Measurements from ENCODE around the gene RIOK1. TPM values are rescaled to one million over a fixed set of nuclear protein-coding genes. Genes with fewer than 3 reads are reported as not detected.
"Not testable (repeated sequence)": the region's sequence is repeated elsewhere in the genome, so short reads cannot be mapped to it uniquely, and the experiment has no call there.

RIOK1 gene
- total RNA-seq: 24.1 to 25.6 TPM (median 24.5 TPM) in 3 replicates

GRCh38 chr6:7389451-7390225 is at the start of gene RIOK1, which contains the start of gene CAGE1:
RIOK1 (plus strand) TSS chr6:7389808; CDS start chr6:7390003, 195 bp downstream.
CAGE1 (minus strand) TSS chr6:7389742; CDS start chr6:7387173, 2,569 bp downstream.
- peaks cover 34% of the 10 kb centered on the region for H3K4me1 Mint-ChIP-seq
- H3K27ac Mint-ChIP-seq: peak within 1 kb of the TSS; percentile 99
- peak; percentile 82 to 92 for DNase-seq (ENCODE audit: low spot score in 2 of 2, unreplicated experiment in 2 of 2)
- H3K4me3 Mint-ChIP-seq: peak within 1 kb of the TSS; percentile 86
- no peaks in the 10 kb centered on the region for H3K27me3 Mint-ChIP-seq (ENCODE audit: low read depth)
- H3K9me3 Mint-ChIP-seq: no peaks in the 10 kb centered on the region
- peaks cover 3% of the 10 kb centered on the region for H3K36me3 Mint-ChIP-seq
- TF ChIP-seq CTCF (IDR thresholded peaks at IDR 0.05; ENCODE audit: unreplicated experiment): no peak

GRCh38 chr6:7341271-7341670 is 48.3 kb upstream of the RIOK1 start:
- TF ChIP-seq CTCF (IDR thresholded peaks at IDR 0.05; ENCODE audit: unreplicated experiment): no peak
- H3K4me1 Mint-ChIP-seq: no peaks in the 10 kb centered on the region

GRCh38 chr6:7341989-7342742 is 47.4 kb upstream of the RIOK1 start:
- no peak for TF ChIP-seq CTCF (IDR thresholded peaks at IDR 0.05; ENCODE audit: unreplicated experiment)
- Mint-ChIP-seq H3K27me3 (ENCODE audit: low read depth) (no peaks in the 10 kb centered on the region), H3K27ac (no peak overlapping the region), H3K4me3 (no peak overlapping the region), H3K36me3 (no peaks in the 10 kb centered on the region), H3K4me1 (no peaks in the 10 kb centered on the region), H3K9me3 (no peaks in the 10 kb centered on the region)
- DNase-seq (ENCODE audit: low spot score in 2 of 2, unreplicated experiment in 2 of 2): no peak

More at GRCh38 chr6:7341271-7341670, 48.3 kb upstream of the RIOK1 start:
- DNase-seq (ENCODE audit: low spot score in 2 of 2, unreplicated experiment in 2 of 2): no peak
- no peak overlapping the region for H3K27ac Mint-ChIP-seq
- H3K27me3 Mint-ChIP-seq (ENCODE audit: low read depth): no peaks in the 10 kb centered on the region
- H3K36me3 Mint-ChIP-seq: no peaks in the 10 kb centered on the region
- H3K9me3 Mint-ChIP-seq: no peaks in the 10 kb centered on the region
- H3K4me3 Mint-ChIP-seq: no peak overlapping the region

GRCh38 chr6:7343546-7344475 is 45.8 kb upstream of the RIOK1 start:
- no peaks in the 10 kb centered on the region for H3K27me3 Mint-ChIP-seq (ENCODE audit: low read depth)
- no peaks in the 10 kb centered on the region for H3K4me1 Mint-ChIP-seq
- no peak overlapping the region for H3K27ac Mint-ChIP-seq
- H3K4me3 Mint-ChIP-seq: no peak overlapping the region
- TF ChIP-seq CTCF (IDR thresholded peaks at IDR 0.05; ENCODE audit: unreplicated experiment): no peak
- H3K36me3 Mint-ChIP-seq: no peaks in the 10 kb centered on the region
- DNase-seq (ENCODE audit: low spot score in 2 of 2, unreplicated experiment in 2 of 2): no peak
- H3K9me3 Mint-ChIP-seq: peaks cover 6% of the 10 kb centered on the region

GRCh38 chr6:7344773-7345450 is 44.7 kb upstream of the RIOK1 start:
- H3K4me3 Mint-ChIP-seq; H3K27ac Mint-ChIP-seq; DNase-seq (ENCODE audit: low spot score in 2 of 2, unreplicated experiment in 2 of 2); H3K27me3 Mint-ChIP-seq (ENCODE audit: low read depth); H3K36me3 Mint-ChIP-seq; H3K4me1 Mint-ChIP-seq: not testable (repeated sequence)
- H3K9me3 Mint-ChIP-seq: peaks cover 12% of the 10 kb centered on the region

GRCh38 chr6:7347551-7347997 is 42.0 kb upstream of the RIOK1 start:
- H3K36me3 Mint-ChIP-seq; DNase-seq (ENCODE audit: low spot score in 2 of 2, unreplicated experiment in 2 of 2); H3K27ac Mint-ChIP-seq; H3K4me3 Mint-ChIP-seq; H3K27me3 Mint-ChIP-seq (ENCODE audit: low read depth); H3K4me1 Mint-ChIP-seq: not testable (repeated sequence)
- peaks cover 33% of the 10 kb centered on the region for H3K9me3 Mint-ChIP-seq

- not testable (repeated sequence) for H3K4me3 Mint-ChIP-seq; H3K36me3 Mint-ChIP-seq; H3K4me1 Mint-ChIP-seq; DNase-seq (ENCODE audit: low spot score in 2 of 2, unreplicated experiment in 2 of 2); H3K27ac Mint-ChIP-seq; H3K27me3 Mint-ChIP-seq (ENCODE audit: low read depth)
- H3K9me3 Mint-ChIP-seq: peaks cover 37% of the 10 kb centered on the region
Observed at GRCh38 chr6:7350591-7350990, 39.0 kb upstream of the RIOK1 start.

GRCh38 chr6:7351916-7352315 is 37.7 kb upstream of the RIOK1 start:
- not testable (repeated sequence) for H3K4me1 Mint-ChIP-seq; H3K4me3 Mint-ChIP-seq; H3K27ac Mint-ChIP-seq; DNase-seq (ENCODE audit: low spot score in 2 of 2, unreplicated experiment in 2 of 2); H3K27me3 Mint-ChIP-seq (ENCODE audit: low read depth); H3K36me3 Mint-ChIP-seq
- H3K9me3 Mint-ChIP-seq: peaks cover 37% of the 10 kb centered on the region
